GM23248 (cell line): ENCODE measurements around the gene CSE1L. TPM values are rescaled to one million over a fixed set of nuclear protein-coding genes. Genes with fewer than 3 reads are reported as not detected.

ENCODE experiments used
- DNase-seq: peaks from one replicate; pipeline ENCODE4 v3.0.0-alpha.2; 2015
- H2AFZ ChIP-seq: fragments of 200-600 bp; sonication (generic); 2 replicates; pipeline ENCODE4 v1.6.1; 2016; ENCODE audit warnings: antibody characterized with exemption
- H3F3A ChIP-seq: fragments of 200-600 bp; sonication (generic); 2 replicates; pipeline ENCODE4 v1.6.1; 2016; ENCODE audit warnings: mild to moderate bottlenecking, antibody characterized with exemption, mixed run types; ENCODE audit not compliant: insufficient read depth
- H3K27ac ChIP-seq: fragments of 200-600 bp; sonication (generic); 2 replicates; pipeline ENCODE4 v1.5.1; 2016; ENCODE audit warnings: mild to moderate bottlenecking
- H3K27me3 ChIP-seq: fragments of 200-600 bp; sonication (generic); replicated peaks from 2 replicates; pipeline ENCODE4 v1.6.1; 2016; ENCODE audit warnings: mild to moderate bottlenecking; ENCODE audit not compliant: insufficient read depth
- H3K36me3 ChIP-seq: fragments of 200-600 bp; sonication (generic); 2 replicates; pipeline ENCODE4 v1.6.1; 2016; ENCODE audit warnings: low read depth, mild to moderate bottlenecking
- H3K4me1 ChIP-seq: fragments of 200-600 bp; sonication (generic); 2 replicates; pipeline ENCODE4 v1.6.1; 2016; ENCODE audit warnings: mild to moderate bottlenecking; ENCODE audit not compliant: insufficient read depth
- H3K4me2 ChIP-seq: fragments of 200-600 bp; sonication (generic); one replicate; pipeline ENCODE4 v1.6.1; 2016; ENCODE audit warnings: mild to moderate bottlenecking; ENCODE audit not compliant: unreplicated experiment
- H3K4me3 ChIP-seq: fragments of 200-600 bp; sonication (generic); 2 replicates; pipeline ENCODE4 v1.5.1; 2016; ENCODE audit warnings: mild to moderate bottlenecking
- H3K79me2 ChIP-seq: fragments of 200-600 bp; sonication (generic); 2 replicates; pipeline ENCODE4 v1.6.1; 2016; ENCODE audit warnings: mild to moderate bottlenecking; ENCODE audit not compliant: insufficient read depth
- H3K9ac ChIP-seq: fragments of 200-600 bp; sonication (generic); 2 replicates; pipeline ENCODE4 v1.6.1; 2016; ENCODE audit warnings: mild to moderate bottlenecking
- H3K9me2 ChIP-seq: fragments of 200-600 bp; sonication (generic); 2 replicates; pipeline ENCODE4 v1.6.1; 2016; ENCODE audit warnings: mixed run types, mild to moderate bottlenecking, moderate library complexity; ENCODE audit not compliant: insufficient read depth
- H3K9me3 ChIP-seq: fragments of 200-600 bp; sonication (generic); one replicate; pipeline ENCODE4 v1.6.1; 2017; ENCODE audit warnings: low read depth
- H4K20me1 ChIP-seq: fragments of 200-600 bp; sonication (generic); 2 replicates; pipeline ENCODE4 v1.6.0; 2016; ENCODE audit not compliant: insufficient read depth
- EZH2 ChIP-seq: fragments of 200-600 bp; sonication (generic); IDR thresholded peaks from 2 replicates; pipeline ENCODE4 v1.6.1; 2018; ENCODE audit warnings: antibody characterized with exemption, mild to moderate bottlenecking; ENCODE audit not compliant: insufficient read depth, poor library complexity, severe bottlenecking
- EZH2phosphoT487 ChIP-seq: fragments of 200-600 bp; sonication (generic); IDR thresholded peaks from 2 replicates; pipeline ENCODE4 v1.6.1; 2018; ENCODE audit warnings: antibody characterized with exemption, moderate library complexity, mild to moderate bottlenecking, low read depth; ENCODE audit not compliant: insufficient read depth
- WGBS, 2 experiments: methylation state at CpG; one replicate each; pipeline ENCODE4 v1.1.6; 2015 to 2017; ENCODE audit warnings: low lambda C conversion rate in 2 of 2, low coverage in 1 of 2; ENCODE audit errors: missing lambda C conversion rate in 2 of 2; 5-methylcytosine and 5-hydroxymethylcytosine counted together
- in situ Hi-C: fragments of 300-500 bp; cut with MboI; formaldehyde crosslinking; loops from 2 replicates; pipeline ENCODE4 v1.15.0; 2020
- polyA plus RNA-seq: library from polyadenylated mRNA; unstranded; fragments of >200 nt; fragmentation: Nextera tagmentation; extraction: Ambion mirVana; gene quantifications from 2 replicates; pipeline ENCODE4 v1.2.1, GENCODE V29; 2016
- total RNA-seq: library from RNA; depleted of rRNA; stranded (reverse); fragments of >200 nt; shearing (Covaris generic); gene quantifications from 2 replicates; pipeline ENCODE4 v1.2.3, GENCODE V29; 2014

CSE1L gene
- total and polyA plus RNA-seq, 2 experiments from 2014 or later: 75.2 to 90.2 TPM

GRCh38 chr20:49106328-49106727, 60.2 kb downstream of the CSE1L start:
- 96 to 99% methylated on average over 6 of the region's 6 CpGs for WGBS, 2 experiments
- Histone ChIP-seq H3K27ac (no peak overlapping the region), H3F3A (peaks cover 11% of the 10 kb centered on the region; the same call in 1 of the 2 replicates), H3K4me2 (no peak overlapping the region), H3K9me3 (no peaks in the 10 kb centered on the region), H3K4me1 (no peaks in the 10 kb centered on the region), H2AFZ (no peak overlapping the region), H4K20me1 (no peaks in the 10 kb centered on the region), H3K4me3 (no peak overlapping the region), H3K36me3 (peaks cover 8% of the 10 kb centered on the region), H3K9me2 (no peaks in the 10 kb centered on the region), H3K9ac (no peak overlapping the region), H3K79me2 (peaks cover 17% of the 10 kb centered on the region; the same call in 1 of the 2 replicates), H3K27me3 (no peaks in the 10 kb centered on the region)
- in situ Hi-C loops: no loop called here
- TF ChIP-seq EZH2 (no peak), EZH2phosphoT487 (no peak)
- no peak for DNase-seq

GRCh38 chr20:49110767-49111694, 64.9 kb downstream of the CSE1L start:
- H3K4me2 ChIP-seq: no peak overlapping the region
- no peak overlapping the region for H2AFZ ChIP-seq
- no peaks in the 10 kb centered on the region for H3K27me3 ChIP-seq
- no peaks in the 10 kb centered on the region for H3K9me2 ChIP-seq
- H3K9me3 ChIP-seq: no peaks in the 10 kb centered on the region
- DNase-seq: no peak
- H3K9ac ChIP-seq: no peak overlapping the region
- no peak overlapping the region for H3K27ac ChIP-seq
- no peak overlapping the region for H3K4me3 ChIP-seq
- no peaks in the 10 kb centered on the region for H4K20me1 ChIP-seq
- H3F3A ChIP-seq: peaks cover 11% of the 10 kb centered on the region; the same call in 1 of the 2 replicates
- H3K36me3 ChIP-seq: peaks cover 30% of the 10 kb centered on the region
- H3K79me2 ChIP-seq: peaks cover 6% of the 10 kb centered on the region; the same call in 1 of the 2 replicates
- WGBS, 2 experiments: 99 to 100% methylated on average over 6 of the region's 6 CpGs
- no peak for TF ChIP-seq EZH2phosphoT487
- no peak for TF ChIP-seq EZH2
- in situ Hi-C loops: no loop called here
- H3K4me1 ChIP-seq: no peaks in the 10 kb centered on the region

GRCh38 chr20:49112596-49113274, 66.6 kb downstream of the CSE1L start:
- Histone ChIP-seq H4K20me1 (no peaks in the 10 kb centered on the region), H2AFZ (no peak overlapping the region), H3K4me1 (no peaks in the 10 kb centered on the region), H3K9me3 (no peaks in the 10 kb centered on the region), H3K27ac (no peak overlapping the region), H3K4me3 (no peak overlapping the region), H3K4me2 (no peak overlapping the region), H3K36me3 (peaks cover 46% of the 10 kb centered on the region), H3K79me2 (no peaks in the 10 kb centered on the region), H3K9ac (no peak overlapping the region), H3K27me3 (no peaks in the 10 kb centered on the region), H3K9me2 (no peaks in the 10 kb centered on the region), H3F3A (peaks cover 6% of the 10 kb centered on the region; the same call in 1 of the 2 replicates)
- TF ChIP-seq EZH2phosphoT487: no peak
- no peak for TF ChIP-seq EZH2
- in situ Hi-C loops: no loop called here
- WGBS, 2 experiments: 94 to 95% methylated on average over 15 of the region's 15 CpGs
- peak; percentile 36 for DNase-seq

GRCh38 chr20:49115564-49115963, 69.5 kb downstream of the CSE1L start:
- no peaks in the 10 kb centered on the region for H3K27me3 ChIP-seq
- no peaks in the 10 kb centered on the region for H3K9me3 ChIP-seq
- DNase-seq: peak; percentile 20
- H2AFZ ChIP-seq: no peak overlapping the region
- H3K36me3 ChIP-seq: peaks cover 62% of the 10 kb centered on the region
- H3K27ac ChIP-seq: no peak overlapping the region
- H4K20me1 ChIP-seq: no peaks in the 10 kb centered on the region
- TF ChIP-seq EZH2phosphoT487 (no peak), EZH2 (no peak)
- H3K4me3 ChIP-seq: no peak overlapping the region
- H3K9me2 ChIP-seq: no peaks in the 10 kb centered on the region
- H3K79me2 ChIP-seq: no peaks in the 10 kb centered on the region
- H3K9ac ChIP-seq: no peak overlapping the region
- H3K4me2 ChIP-seq: no peak overlapping the region
- H3K4me1 ChIP-seq: no peaks in the 10 kb centered on the region
- H3F3A ChIP-seq: no peaks in the 10 kb centered on the region; the same call in 1 of the 2 replicates
- in situ Hi-C loops: no loop called here
- WGBS, 2 experiments: 73 to 76% methylated on average over 7 of the region's 7 CpGs
